Measurements from ENCODE around the gene TAF4.

TAF4 gene

DNA sequence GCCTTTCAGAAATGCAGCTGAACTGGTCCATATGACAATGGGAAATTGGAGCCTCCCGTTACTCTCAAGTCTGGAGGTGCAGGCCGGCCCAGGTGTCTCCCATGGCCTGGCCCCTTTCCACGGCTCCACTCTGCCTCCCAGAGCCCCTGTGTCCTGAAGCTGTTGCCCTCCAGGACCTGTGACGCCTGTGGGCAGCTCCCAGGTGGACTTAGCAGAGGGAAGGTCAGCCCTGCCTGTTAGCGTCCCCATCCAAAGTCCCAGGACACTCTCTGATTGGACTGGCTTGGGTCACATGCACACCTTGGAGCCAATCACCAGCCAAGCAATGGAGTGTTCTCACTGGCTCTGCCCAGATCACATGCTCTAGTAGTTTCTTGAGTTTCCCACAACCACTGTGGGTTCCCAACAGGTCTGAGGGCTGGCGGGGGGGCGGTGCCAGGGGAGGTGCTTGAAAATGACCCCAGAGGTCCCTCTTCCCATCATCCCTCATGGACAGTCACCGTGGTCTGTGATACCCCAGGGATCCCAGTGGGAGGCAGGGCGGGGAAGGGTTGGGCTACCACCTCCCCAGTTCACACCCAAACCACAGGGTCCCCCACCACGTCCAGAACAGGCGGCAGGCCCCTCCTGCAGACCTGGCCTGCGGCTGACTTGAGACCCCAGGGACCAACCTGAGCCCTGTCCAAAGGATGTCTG, 135.6 kb downstream of the TAF4 start:
- TF ChIP-seq, protein P1, sequence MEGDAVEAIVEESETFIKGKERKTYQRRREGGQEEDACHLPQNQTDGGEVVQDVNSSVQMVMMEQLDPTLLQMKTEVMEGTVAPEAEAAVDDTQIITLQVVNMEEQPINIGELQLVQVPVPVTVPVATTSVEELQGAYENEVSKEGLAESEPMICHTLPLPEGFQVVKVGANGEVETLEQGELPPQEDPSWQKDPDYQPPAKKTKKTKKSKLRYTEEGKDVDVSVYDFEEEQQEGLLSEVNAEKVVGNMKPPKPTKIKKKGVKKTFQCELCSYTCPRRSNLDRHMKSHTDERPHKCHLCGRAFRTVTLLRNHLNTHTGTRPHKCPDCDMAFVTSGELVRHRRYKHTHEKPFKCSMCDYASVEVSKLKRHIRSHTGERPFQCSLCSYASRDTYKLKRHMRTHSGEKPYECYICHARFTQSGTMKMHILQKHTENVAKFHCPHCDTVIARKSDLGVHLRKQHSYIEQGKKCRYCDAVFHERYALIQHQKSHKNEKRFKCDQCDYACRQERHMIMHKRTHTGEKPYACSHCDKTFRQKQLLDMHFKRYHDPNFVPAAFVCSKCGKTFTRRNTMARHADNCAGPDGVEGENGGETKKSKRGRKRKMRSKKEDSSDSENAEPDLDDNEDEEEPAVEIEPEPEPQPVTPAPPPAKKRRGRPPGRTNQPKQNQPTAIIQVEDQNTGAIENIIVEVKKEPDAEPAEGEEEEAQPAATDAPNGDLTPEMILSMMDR (IDR thresholded peaks at IDR 0.05; ENCODE audit: insufficient read depth, low read depth, low read length, missing control alignments) = no peak

DNA sequence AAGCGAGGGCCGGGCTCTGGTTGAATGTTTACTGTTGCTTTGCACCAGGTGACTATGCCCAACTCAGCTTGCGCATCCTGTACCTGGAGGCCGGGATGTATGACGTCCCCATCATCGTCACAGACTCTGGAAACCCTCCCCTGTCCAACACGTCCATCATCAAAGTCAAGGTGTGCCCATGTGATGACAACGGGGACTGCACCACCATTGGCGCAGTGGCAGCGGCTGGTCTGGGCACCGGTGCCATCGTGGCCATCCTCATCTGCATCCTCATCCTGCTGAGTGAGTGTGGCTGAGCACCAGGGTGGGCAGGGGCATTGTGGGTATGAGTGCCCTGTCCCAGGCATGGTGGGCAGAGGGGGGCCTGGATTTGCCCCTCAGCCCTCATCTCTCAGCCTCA, 136.1 kb downstream of the TAF4 start:
- TF ChIP-seq, protein P1 (IDR thresholded peaks at IDR 0.05; ENCODE audit: insufficient read depth, low read depth, low read length, missing control alignments) = no peak
- H3K4me3 ChIP-seq (ENCODE audit: low read depth, low read length) = no peak overlapping the region
- no peak for DNase-seq (ENCODE audit: low read depth)

More for the DNA sequence above, 135.6 kb downstream of the TAF4 start:
- no peak overlapping the region for H3K4me3 ChIP-seq (ENCODE audit: low read depth, low read length)
- DNase-seq (ENCODE audit: low read depth) = no peak

DNA sequence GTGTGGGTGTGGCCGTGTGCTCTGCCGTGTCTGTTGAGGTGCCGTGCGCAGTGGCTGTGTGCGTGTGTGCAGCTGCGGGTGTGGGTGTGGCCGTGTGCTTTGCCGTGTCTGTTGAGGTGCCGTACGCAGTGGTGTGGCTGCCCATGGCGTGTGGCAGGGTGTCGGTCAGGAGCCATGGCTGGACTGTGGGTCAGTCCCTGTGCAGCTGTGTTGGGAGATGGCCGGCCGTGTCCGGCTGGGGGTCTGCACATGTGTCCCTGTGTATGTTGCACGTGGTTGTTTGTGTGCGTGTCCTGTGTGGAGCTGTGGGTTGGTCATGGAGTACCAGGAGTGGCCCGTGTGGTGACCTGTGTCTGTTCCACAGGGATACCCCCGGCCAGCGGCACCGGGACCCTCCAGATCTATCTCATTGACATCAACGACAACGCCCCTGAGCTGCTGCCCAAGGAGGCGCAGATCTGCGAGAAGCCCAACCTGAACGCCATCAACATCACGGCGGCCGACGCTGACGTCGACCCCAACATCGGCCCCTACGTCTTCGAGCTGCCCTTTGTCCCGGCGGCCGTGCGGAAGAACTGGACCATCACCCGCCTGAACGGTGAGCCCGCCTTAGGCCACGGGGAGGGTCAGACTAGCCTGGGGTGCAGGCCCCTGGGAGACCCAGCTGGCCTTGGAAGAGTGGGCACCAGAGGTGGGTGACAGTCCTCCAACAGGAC, 137.7 kb downstream of the TAF4 start:
- H3K4me3 ChIP-seq (ENCODE audit: low read depth, low read length) = no peak overlapping the region
- TF ChIP-seq, protein P1 (IDR thresholded peaks at IDR 0.05; ENCODE audit: insufficient read depth, low read depth, low read length, missing control alignments) = no peak
- no peak for DNase-seq (ENCODE audit: low read depth)

DNA sequence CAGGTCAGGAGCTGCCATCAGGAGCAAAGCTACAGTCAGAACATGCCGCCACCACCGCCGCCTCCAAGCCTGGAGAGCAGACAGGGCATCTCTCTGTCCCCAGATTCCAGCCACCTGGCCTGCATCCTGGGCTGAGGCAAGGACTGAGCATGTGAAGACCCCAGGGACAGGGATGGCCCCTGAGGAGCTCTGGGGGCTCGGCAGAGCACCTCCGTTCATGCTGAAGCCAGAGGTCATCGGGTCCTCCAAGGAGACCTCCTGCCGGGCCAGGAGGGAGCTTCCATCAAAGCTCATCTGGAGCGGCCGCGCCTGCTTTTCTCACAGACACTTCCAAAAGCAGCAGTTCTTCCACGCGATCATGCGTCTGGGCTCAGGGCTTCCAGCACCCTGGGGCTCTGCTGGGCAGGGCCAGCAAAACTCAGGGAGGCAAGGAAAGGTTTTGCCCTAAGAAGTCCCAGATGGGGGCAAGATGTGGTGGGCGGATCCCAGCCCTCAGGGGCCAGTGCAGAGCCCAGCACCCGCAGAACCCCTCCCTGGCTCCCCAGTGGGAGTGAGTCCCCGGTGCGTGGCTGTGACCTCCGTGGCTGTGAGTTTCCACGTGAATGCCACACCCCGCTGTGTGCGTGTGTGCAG, 138.4 kb downstream of the TAF4 start:
- TF ChIP-seq, protein P1 (IDR thresholded peaks at IDR 0.05; ENCODE audit: insufficient read depth, low read depth, low read length, missing control alignments) = no peak
- no peak for DNase-seq (ENCODE audit: low read depth)

DNA sequence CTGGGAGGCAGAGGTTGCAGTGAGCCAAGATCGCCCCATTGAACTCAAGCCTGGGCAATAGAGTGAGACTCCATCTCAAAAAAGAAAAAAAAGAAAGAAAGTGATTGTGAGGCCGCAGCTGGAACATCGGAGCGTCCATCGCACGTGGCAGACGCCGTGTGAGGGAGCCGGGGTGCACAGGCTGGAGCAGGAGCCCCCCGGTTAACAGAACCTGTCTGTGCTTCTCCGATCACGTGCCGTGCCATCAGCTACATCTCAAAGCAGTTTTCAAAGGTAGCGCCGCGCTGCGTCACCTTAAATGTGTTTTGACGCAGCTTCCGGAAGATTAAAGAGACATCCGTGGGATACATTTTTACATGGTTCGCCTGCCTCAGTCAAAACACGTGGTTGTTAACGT, 138.9 kb downstream of the TAF4 start:
- no peak for DNase-seq (ENCODE audit: low read depth)
- H3K4me3 ChIP-seq (ENCODE audit: low read depth, low read length) = no peak overlapping the region
- TF ChIP-seq, protein P1 (IDR thresholded peaks at IDR 0.05; ENCODE audit: insufficient read depth, low read depth, low read length, missing control alignments) = no peak

More for the DNA sequence above, 138.4 kb downstream of the TAF4 start:
- no peak overlapping the region for H3K4me3 ChIP-seq (ENCODE audit: low read depth, low read length)

DNA sequence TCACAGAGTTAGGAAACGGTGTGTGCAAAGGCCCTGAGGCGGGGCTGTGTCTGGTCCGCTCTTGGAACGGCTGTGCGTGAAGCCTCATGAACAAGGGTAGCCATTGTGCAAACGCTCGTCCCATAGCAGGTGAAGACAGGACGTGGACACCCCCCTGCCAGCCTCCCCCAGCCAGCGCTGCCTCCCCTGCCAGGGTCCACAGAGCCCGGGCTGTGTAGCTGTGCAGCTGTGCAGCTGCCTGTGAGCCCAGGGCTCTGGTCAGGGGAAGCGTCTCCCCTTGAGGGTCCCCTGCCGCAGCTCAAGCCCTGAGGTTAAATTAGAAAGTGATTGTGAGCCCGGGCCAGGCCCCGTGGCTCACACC, 139.4 kb downstream of the TAF4 start:
- TF ChIP-seq, protein P1 (IDR thresholded peaks at IDR 0.05; ENCODE audit: insufficient read depth, low read depth, low read length, missing control alignments) = no peak
- no peak overlapping the region for H3K4me3 ChIP-seq (ENCODE audit: low read depth, low read length)
- DNase-seq (ENCODE audit: low read depth) = no peak

All from GM12865 (cell line).